Activated CD8-positive, alpha-beta memory T cell treated with anti-CD3 and anti-CD28 coated beads for 4 hours (primary cell): ENCODE measurements around the gene MXI1.
A peak's percentile ranks its signal among the peaks of the same experiment; 100 is the strongest.
"Not testable (repeated sequence)": the region's sequence is repeated elsewhere in the genome, so short reads cannot be mapped to it uniquely, and the experiment has no call there.

Source experiments
- DNase-seq, 2 donors: peaks; one replicate each; pipeline ENCODE4 v3.0.0-alpha.2; 2020; ENCODE audit warnings: low read depth in 2 of 2

MXI1 gene

GRCh38 chr10:110239892-110240291, 32.5 kb downstream of the MXI1 start:
- DNase-seq, result no peak

GRCh38 chr10:110241407-110241806, 34.0 kb downstream of the MXI1 start:
- no peak for DNase-seq

DNA sequence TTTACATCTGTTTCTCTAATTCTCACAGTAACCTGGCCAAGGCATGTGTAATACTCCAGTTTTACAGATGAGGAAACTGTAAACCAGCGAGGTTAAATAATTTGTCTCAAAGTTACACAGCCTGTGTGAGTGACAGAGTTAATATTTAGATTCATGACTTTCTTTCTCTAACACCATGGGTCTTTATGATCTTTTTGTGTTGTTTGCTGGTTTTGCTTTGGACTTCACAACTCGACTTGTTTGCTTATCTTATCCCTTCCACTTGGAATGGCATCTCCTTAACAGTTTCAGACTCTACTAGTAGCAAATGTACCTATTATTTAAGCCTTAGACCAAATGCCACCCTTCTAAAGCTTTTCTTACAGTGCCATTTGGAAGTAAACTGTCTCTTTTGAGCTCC, 34.4 kb downstream of the MXI1 start:
- DNase-seq, result no peak

DNA sequence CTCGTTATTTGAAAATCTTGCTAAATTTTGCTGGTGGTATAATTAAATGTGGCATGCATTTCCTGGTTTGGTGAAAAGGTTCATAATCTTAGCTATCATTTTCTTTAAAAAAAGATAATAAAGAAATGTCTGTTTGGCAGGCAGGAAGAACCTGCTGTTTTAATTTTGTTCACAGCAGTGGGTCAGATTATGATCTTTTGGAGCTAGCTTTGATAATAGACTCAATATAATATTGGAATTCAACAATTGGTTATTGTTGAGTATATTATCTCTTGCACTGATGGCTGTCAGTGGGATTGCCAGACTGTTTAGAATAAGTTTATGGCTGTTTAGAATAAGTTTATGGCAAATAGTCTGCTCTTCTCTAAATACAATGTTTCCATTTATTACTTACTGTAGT, 35.1 kb downstream of the MXI1 start:
- DNase-seq, result no peak

GRCh38 chr10:110244550-110244949, 37.1 kb downstream of the MXI1 start:
- DNase-seq, result no peak

- DNase-seq, result not testable (repeated sequence)
These were observed 40.4 kb downstream of the MXI1 start for GRCh38 chr10:110247833-110248232.

DNA sequence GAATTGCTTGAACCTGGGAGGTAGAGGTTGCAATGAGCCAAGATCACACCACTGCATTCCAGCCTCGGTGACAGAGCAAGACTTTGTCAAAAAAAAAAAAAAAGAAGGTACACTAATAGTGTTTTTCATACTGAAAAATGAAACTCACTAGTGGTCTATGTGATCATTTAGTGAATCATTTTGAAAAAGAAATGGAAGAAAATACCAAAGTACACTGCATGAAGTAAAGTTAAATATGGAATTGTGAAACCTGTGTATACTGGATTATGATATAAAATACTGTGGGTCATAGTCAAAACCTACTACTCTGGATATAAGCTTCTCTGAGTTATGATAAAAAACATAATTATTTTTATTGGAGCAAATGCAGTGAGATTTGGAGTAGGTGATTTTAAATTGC, 42.1 kb downstream of the MXI1 start:
- not testable (repeated sequence) for DNase-seq

- not testable (repeated sequence) for DNase-seq
These were observed 44.0 kb downstream of the MXI1 start for GRCh38 chr10:110251392-110251791.

DNA sequence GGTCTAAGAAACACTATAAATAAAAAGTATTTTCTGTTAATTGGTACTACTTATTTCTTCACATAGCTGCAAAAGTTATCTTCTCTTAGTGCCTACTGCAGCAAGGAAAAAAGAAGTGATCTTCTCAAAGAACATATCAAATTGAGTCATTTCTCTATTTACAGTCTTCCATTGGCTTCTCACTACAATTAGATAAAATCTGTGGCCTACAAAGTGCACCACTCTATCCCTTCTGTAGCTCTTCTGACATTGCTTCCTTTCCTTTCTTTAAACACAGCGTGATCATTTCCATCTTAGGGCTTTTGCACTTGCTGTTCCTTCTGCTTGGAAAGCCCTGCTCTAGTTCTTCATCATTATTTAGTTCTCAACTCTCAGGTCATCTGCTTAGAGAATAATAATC, 44.7 kb downstream of the MXI1 start:
- DNase-seq, result no peak

DNA sequence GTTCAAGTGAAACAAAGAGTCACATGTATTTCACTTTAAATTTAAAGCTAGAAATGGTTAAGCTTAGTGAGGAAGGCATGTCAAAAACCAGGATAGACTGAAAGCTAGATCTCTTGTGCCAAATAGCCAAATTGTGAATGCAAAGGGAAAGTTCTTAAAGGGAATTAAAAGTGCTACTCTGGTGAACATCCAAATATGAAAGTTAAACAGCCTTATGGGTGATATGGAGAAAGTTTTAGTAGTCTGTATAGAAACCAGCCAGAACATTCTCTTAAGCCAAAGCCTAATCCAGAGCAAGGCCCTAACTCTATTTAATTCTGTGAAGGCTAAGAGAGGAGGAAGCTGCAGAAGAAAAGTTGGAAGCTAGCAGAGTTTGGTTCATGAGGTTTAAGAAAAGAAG, 47.1 kb downstream of the MXI1 start:
- DNase-seq, result no peak

DNA sequence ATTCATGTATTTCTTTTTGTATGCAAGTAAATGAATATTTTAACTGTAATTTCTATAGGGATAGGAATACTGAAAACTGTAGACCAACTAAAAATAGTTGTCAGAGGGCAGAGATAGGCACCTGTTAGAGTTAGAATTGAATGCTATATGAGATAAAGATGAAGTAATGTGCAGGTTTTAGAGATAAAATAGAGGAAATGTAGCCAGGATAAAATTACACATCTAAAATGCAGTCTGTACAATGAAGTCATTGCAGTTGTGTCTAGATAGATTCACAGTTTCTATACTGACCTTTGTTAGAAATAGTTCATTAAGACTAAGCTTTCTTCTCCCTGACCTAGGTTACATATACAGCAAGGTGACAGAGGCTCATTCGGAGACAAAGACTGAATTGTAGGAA, 51.1 kb downstream of the MXI1 start:
- no peak for DNase-seq

DNA sequence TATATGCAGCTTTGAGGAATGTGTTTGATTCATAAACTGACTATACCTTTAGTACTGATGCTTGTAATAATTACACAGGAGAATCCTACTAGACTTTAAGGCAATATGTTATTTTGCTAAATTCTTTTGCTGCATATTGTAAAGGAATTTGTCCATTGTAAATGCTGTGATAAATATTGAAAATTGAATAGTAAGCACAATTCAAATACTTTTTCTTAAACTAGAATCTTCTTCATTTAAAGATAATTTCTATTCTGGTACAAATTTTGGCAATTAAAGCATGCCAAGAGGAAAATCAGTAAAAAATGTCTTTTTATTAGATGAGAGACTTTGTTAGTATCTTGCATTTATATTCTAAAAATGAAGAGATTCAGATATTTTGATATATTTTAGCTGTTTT, 51.9 kb downstream of the MXI1 start:
- no peak for DNase-seq

- DNase-seq, result no peak
These were observed 53.5 kb downstream of the MXI1 start for GRCh38 chr10:110260746-110261477.

GRCh38 chr10:110263164-110263563, 55.8 kb downstream of the MXI1 start:
- DNase-seq, result no peak

DNA sequence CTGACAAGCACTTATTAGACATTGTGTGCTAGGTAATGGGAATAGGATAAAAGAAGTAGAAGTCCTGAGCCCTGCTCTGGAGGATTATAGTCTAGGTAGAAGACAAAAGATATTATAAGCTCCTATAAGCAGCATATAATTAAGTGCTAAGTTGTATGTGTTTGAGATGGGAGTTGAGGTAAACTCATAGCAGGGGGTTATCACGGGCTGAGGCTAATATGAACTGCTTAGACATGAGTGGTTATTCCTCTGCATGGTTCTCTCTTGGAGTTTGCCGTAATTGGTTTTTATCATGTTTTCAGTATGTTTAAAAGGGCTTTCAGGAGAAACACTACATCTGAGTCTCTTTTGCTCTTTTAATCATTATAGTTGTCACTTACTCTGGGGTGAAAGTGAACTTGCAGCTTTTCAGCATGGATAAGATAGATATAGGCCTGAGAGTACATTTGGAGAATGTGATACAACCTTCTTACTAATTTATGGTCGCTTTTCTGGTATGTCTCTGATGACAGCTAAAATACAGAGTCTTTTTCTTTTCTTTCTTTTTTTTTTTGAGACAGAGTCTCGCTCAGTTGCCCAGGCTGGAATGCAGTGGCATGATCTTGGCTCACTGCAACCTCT, 58.3 kb downstream of the MXI1 start:
- DNase-seq, result no peak

GRCh38 chr10:110267276-110267675, 59.9 kb downstream of the MXI1 start:
- DNase-seq, result no peak

GRCh38 chr10:110268442-110268841, 61.0 kb downstream of the MXI1 start:
- no peak for DNase-seq

DNA sequence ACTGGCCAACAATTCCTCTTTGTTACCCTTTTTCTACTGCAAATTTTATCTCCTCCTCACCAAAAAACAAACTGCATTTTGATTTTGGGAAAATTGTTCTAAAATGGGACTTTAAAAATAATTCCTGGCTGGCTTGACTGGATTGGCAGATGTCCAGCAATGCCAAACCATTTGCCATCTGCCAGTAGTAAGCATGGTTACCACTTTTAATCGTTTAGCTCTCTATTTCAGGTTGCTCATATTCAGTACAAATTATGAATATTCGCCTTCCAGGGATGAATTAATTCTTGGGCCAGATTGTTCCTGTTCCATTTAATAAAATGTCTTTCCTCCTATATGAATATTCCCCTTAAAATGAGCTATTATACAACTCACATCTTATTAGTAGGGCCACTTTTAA, 61.6 kb downstream of the MXI1 start:
- no peak for DNase-seq

GRCh38 chr10:110269374-110270318, 62.2 kb downstream of the MXI1 start:
- DNase-seq, result no peak

GRCh38 chr10:110272995-110273394, 65.6 kb downstream of the MXI1 start:
- not testable (repeated sequence) for DNase-seq

DNA sequence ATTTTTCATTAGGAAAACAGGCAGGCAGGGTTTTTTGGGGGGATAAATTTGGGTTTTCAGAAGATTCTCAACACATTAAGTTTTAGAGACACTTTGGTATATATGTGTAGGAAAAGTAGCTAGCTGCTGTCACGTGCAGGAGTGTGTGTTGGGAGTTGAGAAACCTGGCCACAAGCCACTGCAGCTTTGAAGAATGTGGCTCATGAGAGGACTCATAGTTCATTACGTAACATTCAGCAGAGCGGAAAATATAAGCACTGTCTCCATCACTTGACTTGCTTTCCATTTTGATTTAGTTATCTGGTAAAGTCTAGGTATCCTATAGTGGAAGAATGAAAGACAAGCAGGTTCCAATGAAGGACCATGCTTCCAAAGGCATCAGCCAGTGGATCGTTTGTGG, 66.1 kb downstream of the MXI1 start:
- DNase-seq, result peak in 1 of 2 donors; percentile 1

- no peak for DNase-seq
These were observed 66.7 kb downstream of the MXI1 start for GRCh38 chr10:110274072-110274627.
